K562 (cell line): ENCODE measurements around the gene MYCBP2. TPM values are rescaled to one million over a fixed set of nuclear protein-coding genes. Genes with fewer than 3 reads are reported as not detected.
"Not testable (repeated sequence)": the region's sequence is repeated elsewhere in the genome, so short reads cannot be mapped to it uniquely, and the experiment has no call there.

Source experiments
- ATAC-seq: fragments of 200-7000 bp; cut with Tn5 transposase; 3 replicates; pipeline ENCODE4 v1.9.1; 2020; ENCODE audit warnings: moderate library complexity
- BruUV-seq: library from RNA; stranded (reverse); fragments of 400-500 nt; replicated peaks from 2 replicates; lab custom pipeline; 2021; lab: Mats Ljungman, UMichigan
- CTCF ChIA-PET: fragments of 300-600 bp; formaldehyde crosslinking; extraction: SDS; loops from one replicate; lab custom pipeline; 2021; ENCODE audit warnings: low intra/inter-chr PET ratio; lab: Yijun Ruan, JAX
- POLR2A ChIA-PET: fragments of 300-600, 350-650 bp; sonication (Branson Sonifier 250); formaldehyde crosslinking; extraction: SDS; loops from one replicate; lab custom pipeline; 2021; ENCODE audit warnings: antibody characterized with exemption, inconsistent platforms; lab: Yijun Ruan, JAX
- DNase-seq, 4 experiments: peaks; one replicate each; pipeline versions ENCODE4 v3.0.0 to v3.0.0-alpha.2; 2011 to 2018; ENCODE audit warnings: low spot score in 3 of 4, mixed read lengths in 3 of 4; ENCODE audit errors: extremely low read depth in 1 of 4
- FAIRE-seq: peaks from 2 replicates; lab custom pipeline; 2011; peaks lifted over from hg19 to GRCh38; lab: Jason Lieb, UNC
- H2AFZ ChIP-seq: 2 replicates; pipeline ENCODE4 v1.6.0; 2011; ENCODE audit warnings: low read depth, low read length, control low read depth, inconsistent platforms
- H3K27ac ChIP-seq: fragments of 200-600 bp; 3 replicates; pipeline ENCODE4 v1.8.0; 2011; ENCODE audit warnings: low read depth, mild to moderate bottlenecking, control low read depth, inconsistent platforms, low read length, moderate library complexity, mixed read lengths; ENCODE audit errors: extremely low read depth
- H3K27me3 ChIP-seq, 2 experiments: fragments of 300-600 bp in 1 of 2; 2 replicates in 1 of 2; 3 replicates in 1 of 2; pipeline versions ENCODE4 v1.6.0 to v1.8.0; 2011; ENCODE audit warnings: inconsistent platforms in 2 of 2, low read length in 2 of 2, mild to moderate bottlenecking in 1 of 2, mixed read lengths in 1 of 2, moderate library complexity in 1 of 2; ENCODE audit not compliant: control insufficient read depth in 2 of 2, insufficient read depth in 2 of 2
- H3K36me3 ChIP-seq: fragments of 300-600 bp; 3 replicates; pipeline ENCODE4 v1.8.0; 2011; ENCODE audit warnings: mild to moderate bottlenecking, low read length, inconsistent platforms; ENCODE audit not compliant: control insufficient read depth, insufficient read depth
- H3K4me1 ChIP-seq, 2 experiments: fragments of 200-600 bp in 1 of 2; replicated peaks in 1 of 2; 2 replicates in 1 of 2; 3 replicates in 1 of 2; pipeline versions ENCODE4 v1.5.1 to v1.8.0; 2011; ENCODE audit warnings: inconsistent platforms in 2 of 2, low read length in 2 of 2, mild to moderate bottlenecking in 1 of 2, mixed read lengths in 1 of 2, moderate library complexity in 1 of 2; ENCODE audit not compliant: control insufficient read depth in 2 of 2, insufficient read depth in 2 of 2
- H3K4me2 ChIP-seq: 2 replicates; pipeline ENCODE4 v1.6.1; 2011; ENCODE audit warnings: low read length, control low read depth, inconsistent platforms, mixed read lengths; ENCODE audit not compliant: insufficient read depth
- H3K4me3 ChIP-seq: fragments of 200-600 bp; sonication (generic), shearing (Covaris generic); 2 replicates; pipeline ENCODE4 v1.5.1; 2016; ENCODE audit warnings: control low read depth, inconsistent platforms
- H3K79me2 ChIP-seq: fragments of 200-600 bp; 3 replicates; pipeline ENCODE4 v1.8.0; 2011; ENCODE audit warnings: low read length, inconsistent platforms; ENCODE audit not compliant: control insufficient read depth, insufficient read depth
- H3K9ac ChIP-seq, 2 experiments: 2 replicates each; pipeline versions ENCODE4 v1.6.0 to v1.6.1; 2011; ENCODE audit warnings: low read depth in 2 of 2, low read length in 2 of 2, control low read depth in 1 of 2, inconsistent platforms in 1 of 2, mild to moderate bottlenecking in 1 of 2, mixed read lengths in 1 of 2; ENCODE audit not compliant: insufficient read depth in 1 of 2
- H3K9me1 ChIP-seq: one replicate; pipeline ENCODE4 v1.6.0; 2011; ENCODE audit warnings: inconsistent platforms, mild to moderate bottlenecking, low read length, moderate library complexity; ENCODE audit not compliant: control insufficient read depth, insufficient read depth
- H3K9me3 ChIP-seq: replicated peaks from 2 replicates; pipeline ENCODE4 v1.5.1; 2011; ENCODE audit warnings: low read depth, low read length, inconsistent platforms; ENCODE audit not compliant: control insufficient read depth, insufficient read depth
- H4K20me1 ChIP-seq: replicated peaks from 2 replicates; pipeline ENCODE4 v1.6.1; 2011; ENCODE audit warnings: low read length, inconsistent platforms, mixed read lengths; ENCODE audit not compliant: control insufficient read depth, insufficient read depth
- ID3 ChIP-seq, 2 experiments: fragments of 250-450 bp in 1 of 2; fragments of 450-650 bp in 1 of 2; sonication (Bioruptor Pico) in 1 of 2; IDR thresholded peaks; 2 replicates each; pipeline versions ENCODE4 v1.6.1 to v1.8.0; 2016 to 2021; ENCODE audit warnings: mild to moderate bottlenecking in 2 of 2, moderate library complexity in 2 of 2, missing compliant biosample characterization in 1 of 2, missing genetic modification characterization in 1 of 2
- RFX5 ChIP-seq: IDR thresholded peaks from 2 replicates; pipeline ENCODE4 v1.6.1; 2011; ENCODE audit warnings: low read depth, mild to moderate bottlenecking, improper control_type of control experiment, low read length
- WGBS: fragments of 100-300 bp; shearing (Covaris generic); methylation state at CpG from one replicate; pipeline ENCODE4 v1.1.6; 2016; ENCODE audit warnings: low coverage, mixed read lengths; ENCODE audit not compliant: insufficient coverage; ENCODE audit errors: missing lambda C conversion rate; 5-methylcytosine and 5-hydroxymethylcytosine counted together
- in situ Hi-C: fragments of 300-500 bp; cut with MboI; formaldehyde crosslinking; loops from 4 replicates; pipeline ENCODE4 v1.15.0; 2018; ENCODE audit warnings: inconsistent platforms, mixed read lengths
- intact Hi-C: fragments of 100-400 bp; cut with micrococcal nuclease; formaldehyde crosslinking; loops from 2 replicates; pipeline ENCODE4 v1.14.2; 2022
- polyA plus RNA-seq, 8 experiments: library from polyadenylated mRNA; depleted of rRNA in 4 of 8; stranded (reverse) in 5 of 8; unstranded in 3 of 8; fragments of >200 nt; fragmentation: Nextera tagmentation in 2 of 8; fragmentation: Illumina TruSeq in 1 of 8; extraction: Ambion mirVana in 2 of 8; extraction: Trizol in 1 of 8; gene quantifications; 2 replicates each; pipeline versions ENCODE4 v1.2.1 to v1.2.3, GENCODE V29; 2011 to 2014; ENCODE audit warnings: inconsistent platforms in 1 of 8, missing spikeins in 1 of 8
- total RNA-seq, 7 experiments: library from RNA; depleted of rRNA in 6 of 7; stranded (reverse); fragments of >200 nt in 6 of 7; fragmentation: Illumina TruSeq in 2 of 7; extraction: Trizol in 2 of 7; gene quantifications; 2 replicates each; pipeline versions ENCODE4 v1.2.1 to v1.2.3, GENCODE V29; 2011 to 2021; ENCODE audit warnings: low replicate concordance in 1 of 7

The MYCBP2 gene
- total and polyA plus RNA-seq, 9 of the 15 experiments (the other 6 are each of a cell fraction or from before 2014, with no cell fraction given) = 13.2 to 47.2 (median 28.9) TPM

DNA sequence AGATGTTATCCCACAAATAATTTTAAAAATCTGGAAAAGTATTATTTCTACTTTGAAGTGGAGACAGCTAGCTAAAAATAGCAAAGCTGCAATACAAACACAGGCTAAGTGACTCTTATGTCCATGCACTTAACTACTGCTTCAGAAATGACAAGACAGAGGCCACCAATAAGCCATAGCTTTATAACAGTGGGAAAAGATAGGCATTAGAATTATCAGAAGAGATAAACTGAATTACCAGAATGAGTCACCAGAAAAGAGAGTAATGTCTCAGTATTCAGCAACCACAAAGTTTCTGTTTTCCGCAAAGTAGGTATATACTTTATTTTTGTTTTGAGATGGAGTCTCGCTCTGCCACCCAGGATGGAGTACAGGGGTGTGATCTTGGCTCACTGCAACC is 317.9 kb downstream of the MYCBP2 start (continued):
- TF ChIP-seq ID3 (CRISPR knock-in tag; IDR thresholded peaks at IDR 0.05) (no peak), ID3 (tag; IDR thresholded peaks at IDR 0.05) (no peak)
- TF ChIP-seq, all 486 proteins: peak for 0

DNA sequence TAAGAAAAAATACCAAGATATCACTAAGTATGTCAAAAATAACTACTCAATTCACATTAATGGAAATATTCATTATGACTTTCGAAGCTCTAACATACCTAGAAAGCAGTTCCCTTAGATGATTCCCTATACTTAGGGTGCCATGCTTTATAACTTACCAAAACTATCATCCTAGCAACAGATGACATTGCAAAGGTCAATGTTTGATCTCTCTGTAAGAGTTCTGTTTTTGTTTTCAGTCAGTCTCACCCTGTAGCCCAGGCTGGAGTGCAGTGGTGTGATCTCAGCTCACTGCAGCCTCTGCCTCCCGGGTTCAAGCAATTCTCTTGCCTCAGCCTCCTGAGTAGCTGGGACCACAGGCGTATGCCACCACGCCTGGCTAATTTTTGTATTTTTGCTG is 318.6 kb downstream of the MYCBP2 start:
- H3K9me3 ChIP-seq = not testable (repeated sequence)
- H3K36me3 ChIP-seq = peaks cover 50% of the 10 kb centered on the region; the same call in 2 of the 3 replicates
- TF ChIP-seq RFX5 = 0 out of 2 replicates have a peak, but pooled peaks have one; percentile 59
- TF ChIP-seq, all 486 proteins: peak for 1; not testable (repeated sequence) for 485
- H3K79me2 ChIP-seq, H3K9ac ChIP-seq, BruUV-seq, intact Hi-C loops, H4K20me1 ChIP-seq, FAIRE-seq, H3K9me1 ChIP-seq, H3K27ac ChIP-seq, H3K4me3 ChIP-seq, CTCF ChIA-PET, H3K4me1 ChIP-seq, H3K27me3 ChIP-seq, DNase-seq, POLR2A ChIA-PET, in situ Hi-C loops, H2AFZ ChIP-seq, H3K4me2 ChIP-seq, ATAC-seq: not testable (repeated sequence)
- WGBS = 100% methylated on average over 3 of the region's 4 CpGs
